HG03196 (cell line): ENCODE results near the gene ALDH1A1.

Source experiments
- ATAC-seq: cut with Tn5 transposase; IDR thresholded peaks from one replicate; pipeline ENCODE4 v1.9.1; 2021; ENCODE audit not compliant: unreplicated experiment

Gene ALDH1A1

GRCh38 chr9:72952914-72953313, at the start of gene ALDH1A1:
Gene ALDH1A1 (minus strand): TSS chr9:72953053. CDS start chr9:72953000, 53 bp downstream.
- ATAC-seq = no peak

- no peak for ATAC-seq
These were observed 49.0 kb upstream of the ALDH1A1 start for GRCh38 chr9:73001860-73002259.

- ATAC-seq = no peak
These were observed 45.5 kb upstream of the ALDH1A1 start for GRCh38 chr9:72998363-72998762.

GRCh38 chr9:72997387-72997995, 44.6 kb upstream of the ALDH1A1 start:
- no peak for ATAC-seq

GRCh38 chr9:72996684-72997314, 43.9 kb upstream of the ALDH1A1 start:
- no peak for ATAC-seq

- ATAC-seq = no peak
These were observed 43.3 kb upstream of the ALDH1A1 start for GRCh38 chr9:72996114-72996513.

GRCh38 chr9:72995131-72996024, 42.5 kb upstream of the ALDH1A1 start:
- no peak for ATAC-seq

GRCh38 chr9:72991772-72992171, 38.9 kb upstream of the ALDH1A1 start:
- no peak for ATAC-seq

- no peak for ATAC-seq
These were observed 37.7 kb upstream of the ALDH1A1 start for GRCh38 chr9:72990397-72991182.

GRCh38 chr9:72986522-72987116, 33.8 kb upstream of the ALDH1A1 start:
- ATAC-seq = no peak

- no peak for ATAC-seq
These were observed 32.9 kb upstream of the ALDH1A1 start for GRCh38 chr9:72985746-72986145.

- no peak for ATAC-seq
These were observed 32.1 kb upstream of the ALDH1A1 start for GRCh38 chr9:72984991-72985390.

GRCh38 chr9:72984226-72984947, 31.5 kb upstream of the ALDH1A1 start:
- no peak for ATAC-seq

GRCh38 chr9:72983512-72984225, 30.8 kb upstream of the ALDH1A1 start:
- ATAC-seq = no peak

GRCh38 chr9:72983056-72983455, 30.2 kb upstream of the ALDH1A1 start:
- no peak for ATAC-seq

- ATAC-seq = no peak
These were observed 29.4 kb upstream of the ALDH1A1 start for GRCh38 chr9:72982146-72982799.

GRCh38 chr9:72981433-72981832, 28.6 kb upstream of the ALDH1A1 start:
- ATAC-seq = no peak

- ATAC-seq = no peak
These were observed 27.9 kb upstream of the ALDH1A1 start for GRCh38 chr9:72980600-72981265.
